ENCODE results near the gene RSPH10B2.
"Not testable (repeated sequence)": the region's sequence is repeated elsewhere in the genome, so short reads cannot be mapped to it uniquely, and the experiment has no call there.

- not testable (repeated sequence) for TF ChIP-seq FOSL2 (IDR thresholded peaks at IDR 0.05); FOSL2 (CRISPR knock-in tag; IDR thresholded peaks at IDR 0.05); POLR2A (IDR thresholded peaks at IDR 0.05; ENCODE audit: low read length); JUNB (IDR thresholded peaks at IDR 0.05); ELK1 (IDR thresholded peaks at IDR 0.05; ENCODE audit: low read depth, low read length); EP300 (IDR thresholded peaks at IDR 0.05); RARB (CRISPR knock-in tag; IDR thresholded peaks at IDR 0.05); BCL3 (IDR thresholded peaks at IDR 0.05); RAD21 (conservative IDR thresholded peaks at IDR 0.05 in 1 of 2, IDR thresholded peaks at IDR 0.05 in 1 of 2); MAX (IDR thresholded peaks at IDR 0.05); RCOR1 (IDR thresholded peaks at IDR 0.05; ENCODE audit: low read depth, low read length); USF2 (IDR thresholded peaks at IDR 0.05); CHD2 (IDR thresholded peaks at IDR 0.05; ENCODE audit: low read length, partially characterized antibody); E2F6 (IDR thresholded peaks at IDR 0.05; ENCODE audit: borderline replicate concordance, low read depth)
Observed at GRCh38 chr7:6813011-6813410, 59.1 kb downstream of the RSPH10B2 start.

All from A549 (cell line).